HUES64 (cell line): Measurements from ENCODE around the gene PCK1.

Experiments
- H3K27ac ChIP-seq: 2 replicates; pipeline ENCODE4 v1.7.0; 2013; ENCODE audit warnings: low read depth, low read length, inconsistent platforms
- H3K27me3 ChIP-seq: 2 replicates; pipeline ENCODE4 v1.6.1; 2013; ENCODE audit warnings: mild to moderate bottlenecking, low read length; ENCODE audit not compliant: insufficient read depth
- H3K36me3 ChIP-seq: 2 replicates; pipeline ENCODE4 v1.6.1; 2013; ENCODE audit warnings: mild to moderate bottlenecking, low read length; ENCODE audit not compliant: insufficient read depth
- H3K4me1 ChIP-seq: 2 replicates; pipeline ENCODE4 v1.6.1; 2013; ENCODE audit warnings: mild to moderate bottlenecking, low read length, moderate library complexity; ENCODE audit not compliant: insufficient read depth
- H3K4me3 ChIP-seq: 2 replicates; pipeline ENCODE4 v1.5.1; 2013; ENCODE audit warnings: mild to moderate bottlenecking, low read length, moderate library complexity
- H3K9ac ChIP-seq: 2 replicates; pipeline ENCODE4 v1.6.1; 2013; ENCODE audit warnings: mild to moderate bottlenecking, low read depth, low read length
- H3K9me3 ChIP-seq: 2 replicates; pipeline ENCODE4 v1.6.1; 2013; ENCODE audit warnings: low read depth, low read length; ENCODE audit not compliant: insufficient read depth
- WGBS: fragments of 150-250, 120-280 bp; methylation state at CpG from one replicate; pipeline ENCODE4 v1.1.7; 2013; ENCODE audit warnings: missing lambda C conversion rate; 5-methylcytosine and 5-hydroxymethylcytosine counted together

Gene PCK1

GRCh38 chr20:57552471-57552870 is 8.4 kb upstream of the PCK1 start:
- Histone ChIP-seq H3K27ac (no peak overlapping the region), H3K4me3 (no peak overlapping the region), H3K27me3 (no peaks in the 10 kb centered on the region; the same call in 1 of the 2 replicates), H3K9me3 (no peaks in the 10 kb centered on the region), H3K36me3 (no peaks in the 10 kb centered on the region), H3K4me1 (no peaks in the 10 kb centered on the region), H3K9ac (no peak overlapping the region)
- WGBS, result 96% methylated on average over 6 of the region's 6 CpGs

- Histone ChIP-seq H3K4me3 (no peak overlapping the region), H3K9ac (no peak overlapping the region), H3K27ac (no peak overlapping the region), H3K9me3 (no peaks in the 10 kb centered on the region), H3K4me1 (no peaks in the 10 kb centered on the region), H3K36me3 (no peaks in the 10 kb centered on the region), H3K27me3 (no peaks in the 10 kb centered on the region)
- 93% methylated on average over 11 of the region's 11 CpGs for WGBS
Measured at GRCh38 chr20:57553376-57554018, 7.4 kb upstream of the PCK1 start.

- no peaks in the 10 kb centered on the region for H3K27me3 ChIP-seq
Measured at GRCh38 chr20:57555457-57556184, 5.3 kb upstream of the PCK1 start.

GRCh38 chr20:57556980-57557274 is 4.0 kb upstream of the PCK1 start:
- Histone ChIP-seq H3K27me3 (no peaks in the 10 kb centered on the region), H3K9me3 (no peaks in the 10 kb centered on the region), H3K36me3 (no peaks in the 10 kb centered on the region), H3K27ac (no peak overlapping the region), H3K9ac (no peak overlapping the region), H3K4me3 (no peak overlapping the region), H3K4me1 (0 out of 2 replicates have a peak, but pooled peaks cover 5% of the 10 kb centered on the region)
- WGBS, result 90% methylated on average over 3 of the region's 3 CpGs

More at GRCh38 chr20:57555457-57556184, 5.3 kb upstream of the PCK1 start:
- no peak overlapping the region for H3K4me3 ChIP-seq
- H3K36me3 ChIP-seq, result no peaks in the 10 kb centered on the region
- no peak overlapping the region for H3K9ac ChIP-seq
- no peaks in the 10 kb centered on the region for H3K9me3 ChIP-seq
- H3K4me1 ChIP-seq, result 0 out of 2 replicates have a peak, but pooled peaks cover 5% of the 10 kb centered on the region
- WGBS, result 92% methylated on average over 11 of the region's 11 CpGs
- no peak overlapping the region for H3K27ac ChIP-seq

GRCh38 chr20:57557926-57558613 is 2.8 kb upstream of the PCK1 start:
- WGBS, result 89% methylated on average over 9 of the region's 9 CpGs

GRCh38 chr20:57558614-57559288 is 2.2 kb upstream of the PCK1 start:
- Histone ChIP-seq H3K27ac (no peak overlapping the region), H3K4me3 (no peak overlapping the region), H3K9me3 (no peaks in the 10 kb centered on the region), H3K27me3 (no peaks in the 10 kb centered on the region), H3K36me3 (no peaks in the 10 kb centered on the region), H3K4me1 (0 out of 2 replicates have a peak, but pooled peaks cover 5% of the 10 kb centered on the region), H3K9ac (no peak overlapping the region)
- 75% methylated on average over 15 of the region's 15 CpGs for WGBS

More at GRCh38 chr20:57557926-57558613, 2.8 kb upstream of the PCK1 start:
- 0 out of 2 replicates have a peak, but pooled peaks cover 5% of the 10 kb centered on the region for H3K4me1 ChIP-seq
- no peak overlapping the region for H3K27ac ChIP-seq
- no peak overlapping the region for H3K4me3 ChIP-seq
- no peak overlapping the region for H3K9ac ChIP-seq
- H3K9me3 ChIP-seq, result no peaks in the 10 kb centered on the region
- H3K27me3 ChIP-seq, result no peaks in the 10 kb centered on the region
- H3K36me3 ChIP-seq, result no peaks in the 10 kb centered on the region

GRCh38 chr20:57559289-57559634 is 1.6 kb upstream of the PCK1 start:
- 0 out of 2 replicates have a peak, but pooled peaks cover 5% of the 10 kb centered on the region for H3K4me1 ChIP-seq
- no peaks in the 10 kb centered on the region for H3K9me3 ChIP-seq
- H3K9ac ChIP-seq, result no peak overlapping the region
- no peaks in the 10 kb centered on the region for H3K27me3 ChIP-seq
- no peak overlapping the region for H3K4me3 ChIP-seq
- 91% methylated on average over 10 of the region's 10 CpGs for WGBS
- no peaks in the 10 kb centered on the region for H3K36me3 ChIP-seq
- H3K27ac ChIP-seq, result no peak overlapping the region

GRCh38 chr20:57559658-57560553 is 1.0 kb upstream of the PCK1 start:
- Histone ChIP-seq H3K36me3 (no peaks in the 10 kb centered on the region), H3K27me3 (no peaks in the 10 kb centered on the region), H3K27ac (no peak overlapping the region), H3K9me3 (no peaks in the 10 kb centered on the region), H3K9ac (no peak overlapping the region), H3K4me1 (0 out of 2 replicates have a peak, but pooled peaks cover 5% of the 10 kb centered on the region), H3K4me3 (no peak overlapping the region)
- 90% methylated on average over 8 of the region's 8 CpGs for WGBS

GRCh38 chr20:57561356-57562279 is 708 bp downstream of the PCK1 start:
- WGBS, result 92% methylated on average over 23 of the region's 24 CpGs
- H3K27me3 ChIP-seq, result no peaks in the 10 kb centered on the region
- no peak overlapping the region for H3K9ac ChIP-seq

More at GRCh38 chr20:57561356-57562279, 708 bp downstream of the PCK1 start:
- H3K27ac ChIP-seq, result no peak overlapping the region
- H3K4me1 ChIP-seq, result 0 out of 2 replicates have a peak, but pooled peaks cover 5% of the 10 kb centered on the region
- no peaks in the 10 kb centered on the region for H3K9me3 ChIP-seq
- H3K4me3 ChIP-seq, result no peak overlapping the region
- H3K36me3 ChIP-seq, result no peaks in the 10 kb centered on the region
